NT2/D1 (cell line): ENCODE data around the gene DTD2.

ENCODE experiments used
- YY1 ChIP-seq: IDR thresholded peaks from 2 replicates; pipeline ENCODE4 v1.6.1; 2011; ENCODE audit not compliant: insufficient read length, insufficient read depth
- ZNF274 ChIP-seq: IDR thresholded peaks from 2 replicates; pipeline ENCODE4 v1.6.1; 2011; ENCODE audit warnings: mild to moderate bottlenecking, low read depth, low read length

DNA sequence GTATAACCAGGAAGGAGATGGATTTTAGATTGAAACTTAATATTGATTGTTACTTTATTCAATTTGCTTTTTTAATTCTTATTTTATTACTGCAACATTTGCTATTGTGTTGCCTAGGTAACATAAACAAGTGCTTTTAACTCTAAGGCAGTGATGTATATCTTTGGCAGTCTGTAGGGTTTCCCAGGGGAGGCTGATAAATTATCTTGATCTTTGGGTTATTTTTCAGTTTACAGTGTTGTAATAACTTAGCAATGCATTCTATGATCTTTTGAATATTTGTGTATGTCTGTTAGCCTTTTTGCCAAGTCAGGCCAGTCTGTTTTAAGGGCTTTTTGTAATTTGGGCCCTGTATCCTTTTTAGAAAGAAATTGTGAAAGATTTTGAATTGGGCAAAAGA lies 7.8 kb upstream of the DTD2 start:
- TF ChIP-seq ZNF274 (no peak), YY1 (no peak)
